ENCODE data around the gene OPCML. TPM values are rescaled to one million over a fixed set of nuclear protein-coding genes. Genes with fewer than 3 reads are reported as not detected.

OPCML gene
- total RNA-seq, 1 experiment from 2014 or later, result not detected

DNA sequence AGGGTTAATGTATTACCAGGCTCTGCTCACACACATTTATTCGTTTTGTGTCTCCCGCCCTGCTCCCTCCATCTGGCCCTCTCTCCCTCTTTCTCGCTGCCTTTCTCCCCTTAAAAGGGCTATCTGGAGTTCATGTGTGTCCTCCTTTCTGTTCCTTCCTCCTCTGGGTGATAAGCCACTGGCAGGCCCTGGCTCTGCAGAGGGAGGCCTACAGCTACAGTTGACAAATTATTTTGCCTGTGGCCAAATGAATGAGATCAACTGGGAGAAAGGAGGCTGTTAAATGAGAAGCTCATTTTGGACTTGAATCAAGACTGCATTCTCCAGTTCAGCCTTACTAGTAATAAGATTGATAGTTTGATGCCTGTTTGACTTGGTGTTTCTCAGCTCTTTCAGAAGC, 17.5 kb upstream of the OPCML start:
- Mint-ChIP-seq H3K36me3 (ENCODE audit: insufficient read depth, unreplicated experiment) (no peaks in the 10 kb centered on the region), H3K9me3 (ENCODE audit: unreplicated experiment) (no peaks in the 10 kb centered on the region), H3K27me3 (ENCODE audit: insufficient read depth, unreplicated experiment) (no peaks in the 10 kb centered on the region), H3K27ac (ENCODE audit: unreplicated experiment) (no peak overlapping the region), H3K4me1 (ENCODE audit: low read depth, unreplicated experiment) (no peaks in the 10 kb centered on the region), H3K4me3 (ENCODE audit: unreplicated experiment) (no peak overlapping the region)
- no peaks in the 10 kb centered on the region for H3K27me3 ChIP-seq (replicated peaks; ENCODE audit: control insufficient read depth, insufficient read depth, low read length)
- H3K4me3 ChIP-seq (ENCODE audit: low read depth, low read length), result no peak overlapping the region
- POLR2A ChIA-PET, result no interaction called here
- H3K4me1 ChIP-seq, result no peaks in the 10 kb centered on the region
- intact Hi-C loops (cut with micrococcal nuclease; ENCODE audit: unreplicated experiment), result no loop called here
- CTCF ChIA-PET, result no interaction called here
- H3K9me3 ChIP-seq, result no peaks in the 10 kb centered on the region
- BruUV-seq (replicated peaks), result no TSS peak
- H3K36me3 ChIP-seq (ENCODE audit: control insufficient read depth, insufficient read depth, low read length), result no peaks in the 10 kb centered on the region
- no peak for DNase-seq
- TF ChIP-seq, protein P1, sequence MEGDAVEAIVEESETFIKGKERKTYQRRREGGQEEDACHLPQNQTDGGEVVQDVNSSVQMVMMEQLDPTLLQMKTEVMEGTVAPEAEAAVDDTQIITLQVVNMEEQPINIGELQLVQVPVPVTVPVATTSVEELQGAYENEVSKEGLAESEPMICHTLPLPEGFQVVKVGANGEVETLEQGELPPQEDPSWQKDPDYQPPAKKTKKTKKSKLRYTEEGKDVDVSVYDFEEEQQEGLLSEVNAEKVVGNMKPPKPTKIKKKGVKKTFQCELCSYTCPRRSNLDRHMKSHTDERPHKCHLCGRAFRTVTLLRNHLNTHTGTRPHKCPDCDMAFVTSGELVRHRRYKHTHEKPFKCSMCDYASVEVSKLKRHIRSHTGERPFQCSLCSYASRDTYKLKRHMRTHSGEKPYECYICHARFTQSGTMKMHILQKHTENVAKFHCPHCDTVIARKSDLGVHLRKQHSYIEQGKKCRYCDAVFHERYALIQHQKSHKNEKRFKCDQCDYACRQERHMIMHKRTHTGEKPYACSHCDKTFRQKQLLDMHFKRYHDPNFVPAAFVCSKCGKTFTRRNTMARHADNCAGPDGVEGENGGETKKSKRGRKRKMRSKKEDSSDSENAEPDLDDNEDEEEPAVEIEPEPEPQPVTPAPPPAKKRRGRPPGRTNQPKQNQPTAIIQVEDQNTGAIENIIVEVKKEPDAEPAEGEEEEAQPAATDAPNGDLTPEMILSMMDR (IDR thresholded peaks at IDR 0.05; ENCODE audit: insufficient read depth in 1 of 2, low read depth in 1 of 2, low read length in 1 of 2, severe bottlenecking in 1 of 2, unreplicated experiment in 1 of 2), result no peak

DNA sequence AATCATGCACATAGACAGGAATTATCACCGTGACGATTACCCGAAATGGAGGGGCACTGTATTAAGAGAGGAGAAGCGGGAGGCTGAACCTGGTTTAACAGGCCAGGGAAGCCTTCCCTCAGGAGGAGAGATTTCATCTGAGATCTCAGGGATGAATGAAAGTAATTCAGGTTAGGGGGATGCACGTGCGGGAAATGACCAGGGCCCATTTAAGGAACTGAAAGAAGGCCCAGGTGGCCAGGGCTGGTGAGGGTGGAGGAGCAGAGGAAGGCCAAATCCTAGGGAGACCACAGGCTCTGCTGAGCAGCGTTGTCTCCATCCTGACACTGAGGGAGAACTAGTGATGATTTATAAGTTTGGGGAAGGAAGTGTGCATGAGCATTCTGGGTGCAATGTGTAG, 16.3 kb upstream of the OPCML start:
- H3K4me1 Mint-ChIP-seq (ENCODE audit: low read depth, unreplicated experiment), result no peaks in the 10 kb centered on the region
- no peak overlapping the region for H3K4me3 Mint-ChIP-seq (ENCODE audit: unreplicated experiment)
- H3K9me3 Mint-ChIP-seq (ENCODE audit: unreplicated experiment), result no peaks in the 10 kb centered on the region
- TF ChIP-seq, protein P1 (IDR thresholded peaks at IDR 0.05; ENCODE audit: insufficient read depth in 1 of 2, low read depth in 1 of 2, low read length in 1 of 2, severe bottlenecking in 1 of 2, unreplicated experiment in 1 of 2), result no peak
- Histone ChIP-seq H3K4me3 (ENCODE audit: low read depth, low read length) (no peak overlapping the region), H3K4me1 (no peaks in the 10 kb centered on the region), H3K9me3 (no peaks in the 10 kb centered on the region), H3K36me3 (ENCODE audit: control insufficient read depth, insufficient read depth, low read length) (no peaks in the 10 kb centered on the region), H3K27me3 (replicated peaks; ENCODE audit: control insufficient read depth, insufficient read depth, low read length) (no peaks in the 10 kb centered on the region)
- no peak for DNase-seq
- ChIA-PET POLR2A (no interaction called here), CTCF (no interaction called here)
- no peak overlapping the region for H3K27ac Mint-ChIP-seq (ENCODE audit: unreplicated experiment)
- BruUV-seq (replicated peaks), result no TSS peak
- no peaks in the 10 kb centered on the region for H3K27me3 Mint-ChIP-seq (ENCODE audit: insufficient read depth, unreplicated experiment)
- intact Hi-C loops (cut with micrococcal nuclease; ENCODE audit: unreplicated experiment), result no loop called here
- H3K36me3 Mint-ChIP-seq (ENCODE audit: insufficient read depth, unreplicated experiment), result no peaks in the 10 kb centered on the region

DNA sequence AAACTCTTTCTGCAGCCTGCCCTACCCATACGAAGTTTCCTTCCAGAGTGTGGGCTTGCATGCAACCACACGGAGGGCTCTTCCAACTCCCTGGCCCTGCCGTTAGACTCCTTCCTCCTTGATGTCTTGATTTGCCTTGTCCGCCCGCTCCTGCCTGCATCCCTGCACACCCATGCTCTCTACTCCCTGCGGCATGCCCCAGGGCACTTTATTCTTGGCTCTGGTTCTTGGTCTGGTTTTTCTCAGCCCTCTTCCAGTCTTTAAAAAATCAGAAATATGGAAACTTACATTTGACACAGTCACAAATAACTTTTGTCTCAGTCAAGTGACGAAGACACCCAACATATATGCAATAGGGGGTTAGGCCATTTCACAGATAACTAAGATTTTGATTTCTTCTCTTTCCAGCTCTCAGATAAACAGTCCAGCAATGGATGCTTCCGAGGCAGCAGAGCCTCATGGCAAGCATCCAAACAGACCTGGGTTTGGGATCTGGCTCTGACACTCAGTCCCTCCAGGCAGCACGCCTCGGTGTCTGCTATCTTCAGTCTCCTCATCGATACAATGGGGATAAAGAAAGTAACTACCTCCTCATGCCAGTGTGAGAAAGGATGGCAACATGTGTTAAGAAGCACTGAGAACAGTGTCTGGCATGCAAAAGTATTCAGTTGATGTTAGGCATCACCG, 15.7 kb upstream of the OPCML start:
- ChIA-PET POLR2A (no interaction called here), CTCF (no interaction called here)
- Mint-ChIP-seq H3K4me3 (ENCODE audit: unreplicated experiment) (no peak overlapping the region), H3K27me3 (ENCODE audit: insufficient read depth, unreplicated experiment) (no peaks in the 10 kb centered on the region), H3K9me3 (ENCODE audit: unreplicated experiment) (no peaks in the 10 kb centered on the region), H3K36me3 (ENCODE audit: insufficient read depth, unreplicated experiment) (no peaks in the 10 kb centered on the region), H3K27ac (ENCODE audit: unreplicated experiment) (no peak overlapping the region), H3K4me1 (ENCODE audit: low read depth, unreplicated experiment) (no peaks in the 10 kb centered on the region)
- H3K9me3 ChIP-seq, result no peaks in the 10 kb centered on the region
- BruUV-seq (replicated peaks), result no TSS peak
- no peaks in the 10 kb centered on the region for H3K4me1 ChIP-seq
- intact Hi-C loops (cut with micrococcal nuclease; ENCODE audit: unreplicated experiment), result no loop called here
- H3K36me3 ChIP-seq (ENCODE audit: control insufficient read depth, insufficient read depth, low read length), result no peaks in the 10 kb centered on the region
- no peak for DNase-seq
- no peak overlapping the region for H3K4me3 ChIP-seq (ENCODE audit: low read depth, low read length)
- TF ChIP-seq, protein P1 (IDR thresholded peaks at IDR 0.05; ENCODE audit: insufficient read depth in 1 of 2, low read depth in 1 of 2, low read length in 1 of 2, severe bottlenecking in 1 of 2, unreplicated experiment in 1 of 2), result no peak
- no peaks in the 10 kb centered on the region for H3K27me3 ChIP-seq (replicated peaks; ENCODE audit: control insufficient read depth, insufficient read depth, low read length)
